Right lobe of liver (tissue), 4 donors: ENCODE results near the gene TIMM23.

Experiments used
- CTCF ChIP-seq, 4 donors: fragments of 200-600 bp in 3 of 4; fragments of 450-650 bp in 1 of 4; IDR thresholded peaks; one replicate each; pipeline versions ENCODE4 v1.5.1 to v1.8.0; 2016 to 2022; ENCODE audit warnings: antibody characterized with exemption in 4 of 4, mild to moderate bottlenecking in 2 of 4
- POLR2A ChIP-seq: fragments of 450-650 bp; IDR thresholded peaks from one replicate; pipeline ENCODE4 v1.6.1; 2017; ENCODE audit warnings: antibody characterized with exemption, mild to moderate bottlenecking
- donor health status: DM: no; HTN: no; CAD: no.
- donor health status: DM: no; HTN: no; CAD: no.
- donor health status: DM: no; HTN: yes; CAD: no.

- TF ChIP-seq CTCF (IDR thresholded peaks at IDR 0.05), result no peak
- no peak for TF ChIP-seq POLR2A
Measured at GRCh38 chr10:46033602-46034011, 61.3 kb downstream of the TIMM23 start.
